Endothelial cell (in vitro differentiated cells): ENCODE data around the gene TFCP2L1. TPM values are rescaled to one million over a fixed set of nuclear protein-coding genes. Genes with fewer than 3 reads are reported as not detected.
A peak's percentile ranks its signal among the peaks of the same experiment; 100 is the strongest.
"Not testable (repeated sequence)": the region's sequence is repeated elsewhere in the genome, so short reads cannot be mapped to it uniquely, and the experiment has no call there.

ENCODE experiments used
- DNase-seq: peaks from one replicate; pipeline ENCODE4 v3.0.0; 2021; ENCODE audit warnings: low spot score
- H3K27ac Mint-ChIP-seq: one replicate; pipeline ENCODE4 v1.8.0; 2021; ENCODE audit warnings: mixed read lengths, inconsistent platforms; ENCODE audit not compliant: unreplicated experiment
- H3K27me3 Mint-ChIP-seq: one replicate; pipeline ENCODE4 v1.8.0; 2021; ENCODE audit warnings: mild to moderate bottlenecking, moderate library complexity, mixed read lengths, inconsistent platforms; ENCODE audit not compliant: unreplicated experiment
- H3K36me3 Mint-ChIP-seq: one replicate; pipeline ENCODE4 v1.8.0; 2021; ENCODE audit warnings: mild to moderate bottlenecking, low read depth, mixed read lengths, inconsistent platforms; ENCODE audit not compliant: unreplicated experiment
- H3K4me1 Mint-ChIP-seq: one replicate; pipeline ENCODE4 v1.8.0; 2021; ENCODE audit warnings: mild to moderate bottlenecking, mixed read lengths, inconsistent platforms; ENCODE audit not compliant: unreplicated experiment
- H3K4me3 Mint-ChIP-seq: one replicate; pipeline ENCODE4 v1.8.0; 2021; ENCODE audit warnings: mild to moderate bottlenecking, mixed read lengths, inconsistent platforms; ENCODE audit not compliant: unreplicated experiment
- H3K9me3 Mint-ChIP-seq: one replicate; pipeline ENCODE4 v1.8.0; 2021; ENCODE audit warnings: mixed read lengths, inconsistent platforms; ENCODE audit not compliant: unreplicated experiment
- total RNA-seq: library from RNA; stranded (reverse); fragmentation: NEBNext Ultra II Directional; extraction: Animal tissue kit (Norgen Biotek cat#: 25700); gene quantifications from one replicate; pipeline ENCODE4 v1.2.1, GENCODE V29; 2021; ENCODE audit not compliant: unreplicated experiment
- TF ChIP-seq, protein P1 (sequence below): fragments of 200-600 bp; sonication (generic); IDR thresholded peaks from one replicate; pipeline ENCODE4 v1.5.0; 2021; ENCODE audit warnings: antibody characterized with exemption; ENCODE audit not compliant: unreplicated experiment

TFCP2L1 gene
- total RNA-seq, 1 donor from 2014 or later = 1.7 TPM

DNA sequence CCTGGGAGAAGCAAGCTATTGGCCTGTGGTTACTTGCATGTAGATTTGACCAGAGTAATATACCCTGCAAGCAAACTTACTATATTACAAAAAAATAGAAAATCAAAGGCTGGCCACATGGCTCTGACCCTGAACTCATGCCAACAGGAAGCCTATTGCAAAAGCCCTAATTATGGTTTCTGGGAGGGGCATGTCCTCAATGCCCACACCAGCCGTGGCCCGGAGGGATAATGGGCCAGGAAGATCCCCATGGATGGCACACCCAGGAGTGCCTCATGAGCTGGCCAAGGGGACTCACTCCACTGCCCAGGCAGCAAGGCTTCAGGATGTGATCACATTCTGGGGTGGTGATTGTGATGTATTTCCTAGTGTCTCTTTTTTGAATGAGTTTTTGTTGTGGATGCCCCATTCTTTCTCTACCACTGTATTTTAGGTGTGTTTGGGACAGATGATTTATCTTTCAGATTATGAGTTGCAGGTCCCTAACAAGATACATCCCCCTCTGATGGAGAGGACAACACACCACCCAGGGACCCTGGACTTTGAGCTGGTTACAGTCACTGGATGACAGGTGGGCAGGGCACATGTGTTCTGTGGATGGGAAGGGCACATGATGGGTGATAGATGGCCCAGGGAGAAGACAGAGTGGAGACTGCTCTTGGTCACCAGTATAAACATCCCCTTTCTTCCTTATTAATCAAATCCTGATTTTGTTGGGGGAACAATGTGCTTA lies 18.7 kb upstream of the TFCP2L1 start:
- DNase-seq = no peak

DNA sequence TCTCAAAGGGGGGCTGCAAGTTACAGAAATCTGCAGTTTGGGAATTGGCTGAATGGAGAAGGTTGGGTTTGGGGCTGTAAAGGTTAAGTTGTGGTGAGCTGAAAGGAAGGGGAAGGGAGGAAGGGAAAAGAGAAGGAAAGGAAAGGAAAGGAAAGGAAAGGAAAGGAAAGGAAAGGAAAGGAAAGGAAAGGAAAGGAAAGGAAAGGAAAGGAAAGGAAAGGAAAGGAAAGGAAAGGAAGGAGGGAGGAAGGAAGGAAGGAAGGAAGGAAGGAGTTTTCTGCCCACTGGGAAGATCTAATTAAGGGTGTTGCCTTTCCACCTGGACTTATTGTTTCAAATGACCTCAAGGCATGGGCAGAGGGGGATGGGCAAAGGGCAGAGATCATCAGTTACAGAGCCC lies 16.2 kb upstream of the TFCP2L1 start:
- not testable (repeated sequence) for H3K4me3 Mint-ChIP-seq, H3K9me3 Mint-ChIP-seq, H3K27me3 Mint-ChIP-seq, H3K27ac Mint-ChIP-seq, H3K36me3 Mint-ChIP-seq, DNase-seq, H3K4me1 Mint-ChIP-seq

More for the DNA sequence above, 18.7 kb upstream of the TFCP2L1 start:
- Mint-ChIP-seq H3K4me3 (no peak overlapping the region), H3K27me3 (peaks cover 9% of the 10 kb centered on the region), H3K9me3 (no peaks in the 10 kb centered on the region), H3K36me3 (no peaks in the 10 kb centered on the region), H3K27ac (no peak overlapping the region), H3K4me1 (peaks cover 2% of the 10 kb centered on the region)
- TF ChIP-seq, protein P1, sequence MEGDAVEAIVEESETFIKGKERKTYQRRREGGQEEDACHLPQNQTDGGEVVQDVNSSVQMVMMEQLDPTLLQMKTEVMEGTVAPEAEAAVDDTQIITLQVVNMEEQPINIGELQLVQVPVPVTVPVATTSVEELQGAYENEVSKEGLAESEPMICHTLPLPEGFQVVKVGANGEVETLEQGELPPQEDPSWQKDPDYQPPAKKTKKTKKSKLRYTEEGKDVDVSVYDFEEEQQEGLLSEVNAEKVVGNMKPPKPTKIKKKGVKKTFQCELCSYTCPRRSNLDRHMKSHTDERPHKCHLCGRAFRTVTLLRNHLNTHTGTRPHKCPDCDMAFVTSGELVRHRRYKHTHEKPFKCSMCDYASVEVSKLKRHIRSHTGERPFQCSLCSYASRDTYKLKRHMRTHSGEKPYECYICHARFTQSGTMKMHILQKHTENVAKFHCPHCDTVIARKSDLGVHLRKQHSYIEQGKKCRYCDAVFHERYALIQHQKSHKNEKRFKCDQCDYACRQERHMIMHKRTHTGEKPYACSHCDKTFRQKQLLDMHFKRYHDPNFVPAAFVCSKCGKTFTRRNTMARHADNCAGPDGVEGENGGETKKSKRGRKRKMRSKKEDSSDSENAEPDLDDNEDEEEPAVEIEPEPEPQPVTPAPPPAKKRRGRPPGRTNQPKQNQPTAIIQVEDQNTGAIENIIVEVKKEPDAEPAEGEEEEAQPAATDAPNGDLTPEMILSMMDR = no peak

DNA sequence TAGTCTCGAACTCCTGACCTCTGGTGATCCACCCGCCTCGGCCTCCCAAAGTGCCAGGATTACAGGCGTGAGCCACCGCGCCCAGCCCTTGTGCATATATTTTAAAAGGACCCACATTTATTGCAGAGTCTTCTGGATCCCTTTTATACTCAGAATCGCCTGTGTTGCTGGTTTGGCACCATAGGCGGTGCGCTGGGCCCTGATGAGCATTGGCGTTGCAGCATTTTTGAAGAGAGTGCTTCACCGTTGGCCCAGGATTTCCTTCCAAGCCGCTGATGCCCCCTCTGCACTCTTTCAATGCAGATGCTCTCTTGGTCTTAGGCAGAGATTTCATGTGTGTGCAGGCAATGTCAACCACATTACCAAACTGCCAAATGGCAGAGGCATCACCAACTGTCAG lies 13.5 kb upstream of the TFCP2L1 start:
- Mint-ChIP-seq H3K9me3 (no peaks in the 10 kb centered on the region), H3K4me1 (no peaks in the 10 kb centered on the region), H3K36me3 (no peaks in the 10 kb centered on the region), H3K4me3 (no peak overlapping the region), H3K27me3 (peaks cover 9% of the 10 kb centered on the region), H3K27ac (no peak overlapping the region)
- TF ChIP-seq, protein P1 = no peak
- DNase-seq = no peak

DNA sequence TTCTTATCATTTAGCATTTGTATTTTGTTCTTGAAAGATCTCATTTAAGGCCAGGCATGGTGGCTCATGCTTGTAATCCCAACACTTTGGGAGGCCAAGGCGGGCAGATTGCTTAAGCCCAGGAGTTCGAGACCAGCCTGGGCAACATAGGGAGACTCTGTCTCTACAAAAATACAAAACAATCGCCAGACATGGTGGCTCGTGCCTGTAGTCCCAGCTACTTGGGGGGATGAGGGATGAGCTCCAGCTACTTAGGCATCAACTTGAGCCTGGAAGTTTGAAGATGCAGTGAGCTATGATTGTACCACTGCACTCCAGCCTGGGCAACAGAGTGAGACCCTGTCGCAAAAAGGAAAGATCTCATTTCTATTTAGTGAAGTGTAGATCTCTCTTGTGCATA lies 12.9 kb upstream of the TFCP2L1 start:
- not testable (repeated sequence) for DNase-seq, H3K4me3 Mint-ChIP-seq, H3K27ac Mint-ChIP-seq, H3K27me3 Mint-ChIP-seq, H3K36me3 Mint-ChIP-seq, H3K4me1 Mint-ChIP-seq, H3K9me3 Mint-ChIP-seq

DNA sequence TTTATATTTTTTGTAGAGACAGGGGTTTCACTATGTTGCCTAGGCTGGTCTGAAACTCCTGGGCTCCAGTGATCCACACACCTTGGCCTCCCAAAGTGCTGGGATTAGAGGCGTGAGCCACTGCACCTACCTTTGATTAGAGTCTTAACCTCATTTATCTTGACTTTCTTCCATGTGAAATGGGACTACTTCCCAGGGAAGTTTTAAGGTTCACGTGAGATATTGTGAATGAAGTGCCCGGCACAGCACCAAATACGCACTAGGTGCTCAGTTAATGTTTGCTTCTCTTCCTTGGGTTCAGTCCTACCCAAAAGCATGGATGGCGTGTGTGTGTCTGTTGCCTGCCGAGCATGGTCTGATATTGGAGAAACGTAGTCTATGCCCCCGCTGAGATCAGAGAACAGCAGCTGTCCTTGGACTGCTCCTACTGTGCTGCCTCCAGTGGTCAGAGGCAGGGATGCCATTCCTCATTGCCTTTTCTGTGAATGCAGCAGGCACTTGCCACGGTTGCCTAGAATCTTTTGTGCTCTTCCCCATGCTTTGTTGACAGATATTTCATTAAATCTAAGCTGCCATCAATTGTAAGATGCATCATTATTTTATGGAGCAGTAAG lies 12.3 kb upstream of the TFCP2L1 start:
- TF ChIP-seq, protein P1 = peak; percentile 67
- no peaks in the 10 kb centered on the region for H3K4me1 Mint-ChIP-seq
- peak; percentile 52 for DNase-seq
- H3K27me3 Mint-ChIP-seq = peaks cover 5% of the 10 kb centered on the region
- no peaks in the 10 kb centered on the region for H3K9me3 Mint-ChIP-seq
- H3K36me3 Mint-ChIP-seq = no peaks in the 10 kb centered on the region
- no peak overlapping the region for H3K27ac Mint-ChIP-seq
- no peak overlapping the region for H3K4me3 Mint-ChIP-seq
